GM12891 (cell line): Measurements from ENCODE around the gene ZNF598.

Experiments used
- POLR2A ChIP-seq: IDR thresholded peaks from 2 replicates; pipeline ENCODE4 v1.6.1; 2011; ENCODE audit warnings: low read depth, low read length, control low read depth
- POLR2AphosphoS5 ChIP-seq: IDR thresholded peaks from 2 replicates; pipeline ENCODE4 v1.6.1; 2011; ENCODE audit warnings: low read depth, low read length, control low read depth
- POU2F2 ChIP-seq: IDR thresholded peaks from 2 replicates; pipeline ENCODE4 v1.6.1; 2011; ENCODE audit warnings: low read depth, mild to moderate bottlenecking, control low read depth, low read length, moderate library complexity
- SPI1 ChIP-seq: IDR thresholded peaks from 2 replicates; pipeline ENCODE4 v1.6.1; 2011; ENCODE audit warnings: low read depth, low read length, control low read depth
- TAF1 ChIP-seq: IDR thresholded peaks from 2 replicates; pipeline ENCODE4 v1.6.1; 2011; ENCODE audit warnings: low read depth, low read length, control low read depth

GRCh38 chr16:2046893-2047329 is 37.3 kb upstream of the ZNF598 start:
- TF ChIP-seq POLR2A (no peak), TAF1 (no peak), POLR2AphosphoS5 (no peak), SPI1 (no peak), POU2F2 (no peak)
